HepG2 (cell line): ENCODE measurements around the gene NUDT22. TPM values are rescaled to one million over a fixed set of nuclear protein-coding genes. Genes with fewer than 3 reads are reported as not detected.

Experiments used
- ELF1 ChIP-seq: sonication (generic); formaldehyde crosslinking; IDR thresholded peaks from 2 replicates; pipeline ENCODE4 v1.4.0; 2020; ENCODE audit warnings: missing genetic modification reagents
- KDM1A ChIP-seq: IDR thresholded peaks from 2 replicates; pipeline ENCODE4 v1.6.1; 2016; ENCODE audit warnings: missing compliant biosample characterization
- KIAA2018 ChIP-seq: sonication (generic); formaldehyde crosslinking; IDR thresholded peaks from 2 replicates; pipeline ENCODE4 v1.5.0; 2020; ENCODE audit warnings: mild to moderate bottlenecking, missing genetic modification reagents, borderline replicate concordance
- TOPORS ChIP-seq: sonication (generic); formaldehyde crosslinking; IDR thresholded peaks from 2 replicates; pipeline ENCODE4 v1.8.0; 2023; ENCODE audit warnings: mild to moderate bottlenecking, missing genetic modification reagents
- ZFP36 ChIP-seq: fragments of 150-350 bp; IDR thresholded peaks from 2 replicates; pipeline ENCODE4 v1.6.1; 2018; ENCODE audit warnings: borderline replicate concordance, low read length, low read depth; ENCODE audit not compliant: partially characterized antibody
- ZNF337 ChIP-seq: sonication (generic); formaldehyde crosslinking; IDR thresholded peaks from 2 replicates; pipeline ENCODE4 v1.5.1; 2020; ENCODE audit warnings: missing genetic modification reagents, low read depth, mild to moderate bottlenecking, borderline replicate concordance
- polyA plus RNA-seq, 8 experiments: library from polyadenylated mRNA; depleted of rRNA in 3 of 8; stranded (reverse) in 7 of 8; unstranded in 1 of 8; fragments of >200 nt; fragmentation: Illumina TruSeq in 4 of 8; extraction: Trizol in 4 of 8; gene quantifications; 2 replicates each; pipeline versions ENCODE4 v1.2.1 to v1.2.3, GENCODE V29; 2011 to 2016; ENCODE audit warnings: low read depth in 4 of 8, missing spikeins in 1 of 8, mixed read lengths in 1 of 8; ENCODE audit not compliant: insufficient read depth in 1 of 8
- total RNA-seq, 5 experiments: library from RNA; depleted of rRNA; stranded (reverse); fragments of >200 nt; fragmentation: Illumina TruSeq; extraction: Trizol; gene quantifications; 2 replicates each; pipeline ENCODE4 v1.2.3, GENCODE V29; 2016; ENCODE audit warnings: low read depth in 1 of 5
- TF ChIP-seq, protein P1 (sequence below): sonication (generic); formaldehyde crosslinking; IDR thresholded peaks from 2 replicates; pipeline ENCODE4 v1.4.0; 2020; ENCODE audit warnings: mild to moderate bottlenecking, missing genetic modification reagents
- TF ChIP-seq, protein P2 (sequence below): sonication (generic); formaldehyde crosslinking; IDR thresholded peaks from 2 replicates; pipeline ENCODE4 v1.5.0; 2020; ENCODE audit warnings: mild to moderate bottlenecking, missing genetic modification reagents, borderline replicate concordance
- TF ChIP-seq, protein P3 (sequence below): sonication (generic); formaldehyde crosslinking; IDR thresholded peaks from 2 replicates; pipeline ENCODE4 v1.5.0; 2020; ENCODE audit warnings: mild to moderate bottlenecking, missing genetic modification reagents

The NUDT22 gene
- total and polyA plus RNA-seq, 2 of the 13 experiments (the other 11 are each of a cell fraction or from before 2014, with no cell fraction given) = 33.5 to 39.8 TPM

- TF ChIP-seq, protein P1, sequence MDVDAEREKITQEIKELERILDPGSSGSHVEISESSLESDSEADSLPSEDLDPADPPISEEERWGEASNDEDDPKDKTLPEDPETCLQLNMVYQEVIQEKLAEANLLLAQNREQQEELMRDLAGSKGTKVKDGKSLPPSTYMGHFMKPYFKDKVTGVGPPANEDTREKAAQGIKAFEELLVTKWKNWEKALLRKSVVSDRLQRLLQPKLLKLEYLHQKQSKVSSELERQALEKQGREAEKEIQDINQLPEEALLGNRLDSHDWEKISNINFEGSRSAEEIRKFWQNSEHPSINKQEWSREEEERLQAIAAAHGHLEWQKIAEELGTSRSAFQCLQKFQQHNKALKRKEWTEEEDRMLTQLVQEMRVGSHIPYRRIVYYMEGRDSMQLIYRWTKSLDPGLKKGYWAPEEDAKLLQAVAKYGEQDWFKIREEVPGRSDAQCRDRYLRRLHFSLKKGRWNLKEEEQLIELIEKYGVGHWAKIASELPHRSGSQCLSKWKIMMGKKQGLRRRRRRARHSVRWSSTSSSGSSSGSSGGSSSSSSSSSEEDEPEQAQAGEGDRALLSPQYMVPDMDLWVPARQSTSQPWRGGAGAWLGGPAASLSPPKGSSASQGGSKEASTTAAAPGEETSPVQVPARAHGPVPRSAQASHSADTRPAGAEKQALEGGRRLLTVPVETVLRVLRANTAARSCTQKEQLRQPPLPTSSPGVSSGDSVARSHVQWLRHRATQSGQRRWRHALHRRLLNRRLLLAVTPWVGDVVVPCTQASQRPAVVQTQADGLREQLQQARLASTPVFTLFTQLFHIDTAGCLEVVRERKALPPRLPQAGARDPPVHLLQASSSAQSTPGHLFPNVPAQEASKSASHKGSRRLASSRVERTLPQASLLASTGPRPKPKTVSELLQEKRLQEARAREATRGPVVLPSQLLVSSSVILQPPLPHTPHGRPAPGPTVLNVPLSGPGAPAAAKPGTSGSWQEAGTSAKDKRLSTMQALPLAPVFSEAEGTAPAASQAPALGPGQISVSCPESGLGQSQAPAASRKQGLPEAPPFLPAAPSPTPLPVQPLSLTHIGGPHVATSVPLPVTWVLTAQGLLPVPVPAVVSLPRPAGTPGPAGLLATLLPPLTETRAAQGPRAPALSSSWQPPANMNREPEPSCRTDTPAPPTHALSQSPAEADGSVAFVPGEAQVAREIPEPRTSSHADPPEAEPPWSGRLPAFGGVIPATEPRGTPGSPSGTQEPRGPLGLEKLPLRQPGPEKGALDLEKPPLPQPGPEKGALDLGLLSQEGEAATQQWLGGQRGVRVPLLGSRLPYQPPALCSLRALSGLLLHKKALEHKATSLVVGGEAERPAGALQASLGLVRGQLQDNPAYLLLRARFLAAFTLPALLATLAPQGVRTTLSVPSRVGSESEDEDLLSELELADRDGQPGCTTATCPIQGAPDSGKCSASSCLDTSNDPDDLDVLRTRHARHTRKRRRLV (CRISPR knock-in tag) = no peak
- TF ChIP-seq KIAA2018 (CRISPR knock-in tag) (0 out of 2 replicates have a peak, but pooled peaks have one; percentile 33), KDM1A (CRISPR knock-in tag) (peak; percentile 50; the same call in 1 of the 2 replicates), ZNF337 (CRISPR knock-in tag) (no peak), TOPORS (CRISPR knock-in tag) (no peak), ZFP36 (peak; percentile 98), ELF1 (0 out of 2 replicates have a peak, but pooled peaks have one; percentile 29)
- TF ChIP-seq, protein P2, sequence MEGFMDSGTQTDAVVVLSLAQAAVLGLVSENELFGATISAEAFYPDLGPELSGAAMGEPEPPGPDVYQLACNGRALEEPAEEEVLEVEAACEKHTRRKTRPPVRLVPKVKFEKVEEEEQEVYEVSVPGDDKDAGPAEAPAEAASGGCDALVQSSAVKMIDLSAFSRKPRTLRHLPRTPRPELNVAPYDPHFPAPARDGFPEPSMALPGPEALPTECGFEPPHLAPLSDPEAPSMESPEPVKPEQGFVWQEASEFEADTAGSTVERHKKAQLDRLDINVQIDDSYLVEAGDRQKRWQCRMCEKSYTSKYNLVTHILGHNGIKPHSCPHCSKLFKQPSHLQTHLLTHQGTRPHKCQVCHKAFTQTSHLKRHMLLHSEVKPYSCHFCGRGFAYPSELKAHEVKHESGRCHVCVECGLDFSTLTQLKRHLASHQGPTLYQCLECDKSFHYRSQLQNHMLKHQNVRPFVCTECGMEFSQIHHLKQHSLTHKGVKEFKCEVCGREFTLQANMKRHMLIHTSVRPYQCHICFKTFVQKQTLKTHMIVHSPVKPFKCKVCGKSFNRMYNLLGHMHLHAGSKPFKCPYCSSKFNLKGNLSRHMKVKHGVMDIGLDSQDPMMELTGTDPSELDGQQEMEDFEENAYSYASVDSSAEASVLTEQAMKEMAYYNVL (CRISPR knock-in tag) = no peak
- TF ChIP-seq, protein P3, sequence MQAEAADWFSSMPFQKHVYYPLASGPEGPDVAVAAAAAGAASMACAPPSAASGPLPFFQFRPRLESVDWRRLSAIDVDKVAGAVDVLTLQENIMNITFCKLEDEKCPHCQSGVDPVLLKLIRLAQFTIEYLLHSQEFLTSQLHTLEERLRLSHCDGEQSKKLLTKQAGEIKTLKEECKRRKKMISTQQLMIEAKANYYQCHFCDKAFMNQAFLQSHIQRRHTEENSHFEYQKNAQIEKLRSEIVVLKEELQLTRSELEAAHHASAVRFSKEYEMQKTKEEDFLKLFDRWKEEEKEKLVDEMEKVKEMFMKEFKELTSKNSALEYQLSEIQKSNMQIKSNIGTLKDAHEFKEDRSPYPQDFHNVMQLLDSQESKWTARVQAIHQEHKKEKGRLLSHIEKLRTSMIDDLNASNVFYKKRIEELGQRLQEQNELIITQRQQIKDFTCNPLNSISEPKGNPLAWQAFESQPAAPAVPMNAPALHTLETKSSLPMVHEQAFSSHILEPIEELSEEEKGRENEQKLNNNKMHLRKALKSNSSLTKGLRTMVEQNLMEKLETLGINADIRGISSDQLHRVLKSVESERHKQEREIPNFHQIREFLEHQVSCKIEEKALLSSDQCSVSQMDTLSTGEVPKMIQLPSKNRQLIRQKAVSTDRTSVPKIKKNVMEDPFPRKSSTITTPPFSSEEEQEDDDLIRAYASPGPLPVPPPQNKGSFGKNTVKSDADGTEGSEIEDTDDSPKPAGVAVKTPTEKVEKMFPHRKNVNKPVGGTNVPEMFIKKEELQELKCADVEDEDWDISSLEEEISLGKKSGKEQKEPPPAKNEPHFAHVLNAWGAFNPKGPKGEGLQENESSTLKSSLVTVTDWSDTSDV = no peak
Observed at GRCh38 chr11:64268893-64269539, 42.9 kb downstream of the NUDT22 start (continued).
